Upper lobe of right lung (tissue), 1 donor: ENCODE measurements around the gene SPATA17. TPM values are rescaled to one million over a fixed set of nuclear protein-coding genes. Genes with fewer than 3 reads are reported as not detected.

Experiments used
- ATAC-seq: fragments of 200-7000 bp; cut with Tn5 transposase; one replicate; pipeline ENCODE4 v1.9.1; 2020; ENCODE audit warnings: mild to moderate bottlenecking, moderate library complexity
- DNase-seq: peaks from one replicate; pipeline ENCODE4 v3.0.0-alpha.2; 2020
- H3K27ac ChIP-seq: fragments of 200-600 bp; one replicate; pipeline ENCODE4 v1.8.0; 2022
- H3K27me3 ChIP-seq: fragments of 200-600 bp; one replicate; pipeline ENCODE4 v1.8.0; 2022; ENCODE audit warnings: mild to moderate bottlenecking
- H3K36me3 ChIP-seq: fragments of 200-600 bp; one replicate; pipeline ENCODE4 v1.8.0; 2022
- H3K4me1 ChIP-seq: fragments of 200-600 bp; one replicate; pipeline ENCODE4 v1.8.0; 2022
- H3K4me3 ChIP-seq: fragments of 200-600 bp; one replicate; pipeline ENCODE4 v1.8.0; 2022; ENCODE audit warnings: mild to moderate bottlenecking
- H3K9me3 ChIP-seq: fragments of 200-600 bp; one replicate; pipeline ENCODE4 v1.8.0; 2022
- CTCF ChIP-seq: fragments of 200-600 bp; IDR thresholded peaks from one replicate; pipeline ENCODE4 v1.8.0; 2022; ENCODE audit warnings: antibody characterized with exemption
- intact Hi-C: fragments of 100-400 bp; cut with DNase I; formaldehyde crosslinking; loops from one replicate; pipeline ENCODE4 v1.11.0; 2022
- total RNA-seq: library from RNA; stranded (reverse); fragmentation: NEBNext Ultra II Directional; extraction: Animal tissue kit (Norgen Biotek cat#: 25700); gene quantifications from one replicate; pipeline ENCODE4 v1.2.1, GENCODE V29; 2021
- donor health status: DM: no; HTN: yes; CAD: no; lungs with severe emphysema.

The SPATA17 gene
- total RNA-seq, 1 donor from 2014 or later = 0.26 TPM

DNA sequence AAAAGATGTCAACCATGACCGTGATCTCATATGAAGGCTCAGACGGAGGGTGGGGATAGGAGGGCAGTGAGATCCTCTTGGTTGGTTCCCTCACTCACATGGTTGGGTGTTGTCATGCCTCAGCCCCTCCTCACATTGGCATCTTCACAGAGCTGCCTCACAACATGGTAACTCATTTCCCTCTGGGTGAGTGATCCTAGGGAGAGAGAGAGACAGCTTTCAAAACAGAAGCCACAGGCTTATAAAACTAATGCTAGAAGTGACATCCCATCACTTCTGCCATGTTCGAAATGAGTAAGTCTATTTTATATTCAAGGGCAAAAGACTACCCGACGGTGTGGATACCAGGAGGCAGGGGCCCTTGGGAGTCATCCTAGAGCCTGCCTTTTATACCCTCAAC is 145.5 kb downstream of the SPATA17 start:
- Histone ChIP-seq H3K36me3 (no peaks in the 10 kb centered on the region), H3K4me3 (no peak overlapping the region), H3K27me3 (no peaks in the 10 kb centered on the region), H3K4me1 (no peaks in the 10 kb centered on the region), H3K9me3 (no peaks in the 10 kb centered on the region), H3K27ac (no peak overlapping the region)
- DNase-seq (no peak), ATAC-seq (no peak)
- intact Hi-C loops = no loop called here
- no peak for TF ChIP-seq CTCF

DNA sequence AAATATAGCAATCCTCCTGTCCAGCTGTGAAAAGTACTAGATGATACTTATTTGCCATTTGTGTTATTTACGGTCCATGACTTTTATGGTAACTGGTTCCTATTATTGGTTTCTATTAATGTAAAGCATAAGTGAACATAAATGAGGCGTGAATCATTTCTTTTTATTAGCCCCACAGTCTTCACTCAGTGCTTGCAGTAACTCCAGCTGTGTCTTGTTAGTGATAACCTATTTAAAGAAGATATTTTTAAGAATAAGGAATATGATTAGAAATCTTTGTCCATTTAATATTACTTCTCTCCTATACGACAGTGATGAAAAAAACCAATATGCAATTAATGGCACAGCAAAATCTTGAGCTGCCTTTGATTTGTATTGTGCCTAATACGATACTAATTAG is 149.9 kb downstream of the SPATA17 start:
- Histone ChIP-seq H3K9me3 (no peaks in the 10 kb centered on the region), H3K36me3 (no peaks in the 10 kb centered on the region), H3K4me3 (no peak overlapping the region), H3K27ac (no peak overlapping the region), H3K4me1 (no peaks in the 10 kb centered on the region), H3K27me3 (no peaks in the 10 kb centered on the region)
- no peak for TF ChIP-seq CTCF
- intact Hi-C loops = no loop called here
- ATAC-seq (no peak), DNase-seq (no peak)

GRCh38 chr1:217791091-217791490 is 159.9 kb downstream of the SPATA17 start:
- intact Hi-C loops = no loop called here
- H3K27ac ChIP-seq = no peak overlapping the region
- TF ChIP-seq CTCF = no peak

DNA sequence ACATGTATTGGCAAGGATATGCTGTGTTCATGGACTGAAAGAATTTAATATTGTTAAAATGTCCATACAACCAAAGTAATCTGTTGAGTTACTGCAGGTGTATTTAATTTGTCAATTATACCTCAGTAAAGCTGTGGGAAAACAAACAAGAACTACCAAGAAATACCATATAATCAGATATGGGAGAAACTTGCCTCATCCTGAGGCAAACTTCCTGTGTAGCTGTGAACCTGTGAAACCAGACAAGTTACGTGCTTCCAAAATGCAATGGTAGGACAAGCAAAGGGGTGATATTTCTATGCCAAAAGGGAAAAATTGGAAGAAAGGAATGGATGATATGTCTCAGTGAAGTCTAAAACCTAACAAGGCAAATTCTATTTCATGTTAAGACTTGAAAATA is 174.6 kb downstream of the SPATA17 start:
- intact Hi-C loops = no loop called here
- Histone ChIP-seq H3K4me3 (no peak overlapping the region), H3K9me3 (no peaks in the 10 kb centered on the region), H3K4me1 (no peaks in the 10 kb centered on the region), H3K27me3 (no peaks in the 10 kb centered on the region), H3K36me3 (no peaks in the 10 kb centered on the region), H3K27ac (no peak overlapping the region)
- ATAC-seq = no peak
- no peak for DNase-seq
- TF ChIP-seq CTCF = no peak

More at GRCh38 chr1:217791091-217791490, 159.9 kb downstream of the SPATA17 start:
- DNase-seq = no peak
- Histone ChIP-seq H3K36me3 (no peaks in the 10 kb centered on the region), H3K27me3 (no peaks in the 10 kb centered on the region), H3K4me1 (no peaks in the 10 kb centered on the region), H3K9me3 (no peaks in the 10 kb centered on the region), H3K4me3 (no peak overlapping the region)
- no peak for ATAC-seq

DNA sequence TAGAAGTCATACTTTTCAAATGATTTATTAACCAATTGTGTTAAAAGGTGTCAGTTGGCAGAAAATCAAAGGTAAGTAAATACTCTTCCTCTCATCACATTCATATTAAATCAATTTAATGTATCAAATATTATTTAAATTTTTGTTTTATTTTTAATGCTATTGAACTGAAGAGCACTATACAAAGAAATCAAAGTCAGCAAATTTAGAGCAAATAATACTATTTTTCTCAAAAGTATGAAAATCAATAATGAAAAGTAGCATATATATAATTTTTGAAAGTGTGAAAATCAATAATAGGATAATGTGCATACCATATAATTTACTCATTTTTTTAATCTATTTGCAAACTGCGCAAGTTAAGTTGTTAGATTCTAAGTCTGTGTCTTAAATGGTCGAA is 181.0 kb downstream of the SPATA17 start:
- intact Hi-C loops = no loop called here
- Histone ChIP-seq H3K27me3 (no peaks in the 10 kb centered on the region), H3K4me3 (no peak overlapping the region), H3K4me1 (no peaks in the 10 kb centered on the region), H3K36me3 (no peaks in the 10 kb centered on the region), H3K27ac (no peak overlapping the region), H3K9me3 (no peaks in the 10 kb centered on the region)
- no peak for ATAC-seq
- no peak for DNase-seq
- TF ChIP-seq CTCF = no peak

DNA sequence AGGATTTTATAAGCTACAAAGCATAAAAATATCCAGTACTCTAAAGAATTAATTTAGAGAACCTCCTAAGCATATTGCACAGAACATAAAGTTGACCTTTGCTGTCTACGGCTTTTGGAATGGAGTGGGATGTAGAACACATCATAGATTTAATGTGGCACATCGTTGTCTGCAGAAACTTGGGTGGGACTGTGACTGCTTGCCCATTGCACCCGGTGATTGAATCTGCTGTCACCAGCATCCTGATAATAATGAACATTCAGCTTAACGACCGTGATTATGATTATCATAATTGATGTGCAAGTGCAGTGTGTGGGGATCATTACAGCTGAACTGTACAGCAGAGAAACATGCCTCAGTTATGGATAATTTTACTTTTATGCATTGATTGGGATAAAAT is 181.9 kb downstream of the SPATA17 start:
- Histone ChIP-seq H3K27me3 (no peaks in the 10 kb centered on the region), H3K27ac (no peak overlapping the region), H3K9me3 (no peaks in the 10 kb centered on the region), H3K4me3 (no peak overlapping the region), H3K4me1 (no peaks in the 10 kb centered on the region), H3K36me3 (no peaks in the 10 kb centered on the region)
- no peak for TF ChIP-seq CTCF
- ATAC-seq (no peak), DNase-seq (no peak)
- intact Hi-C loops = no loop called here
